Nucleus accumbens (tissue), 56 donors: ENCODE results near the gene KRTAP10-4.
"Not testable (repeated sequence)": the region's sequence is repeated elsewhere in the genome, so short reads cannot be mapped to it uniquely, and the experiment has no call there.

Experiments used
- DNase-seq, 56 donors: peaks; one replicate each; lab custom pipeline; 2025; lab: John Stamatoyannopoulos, UW

The KRTAP10-4 gene, protein sequence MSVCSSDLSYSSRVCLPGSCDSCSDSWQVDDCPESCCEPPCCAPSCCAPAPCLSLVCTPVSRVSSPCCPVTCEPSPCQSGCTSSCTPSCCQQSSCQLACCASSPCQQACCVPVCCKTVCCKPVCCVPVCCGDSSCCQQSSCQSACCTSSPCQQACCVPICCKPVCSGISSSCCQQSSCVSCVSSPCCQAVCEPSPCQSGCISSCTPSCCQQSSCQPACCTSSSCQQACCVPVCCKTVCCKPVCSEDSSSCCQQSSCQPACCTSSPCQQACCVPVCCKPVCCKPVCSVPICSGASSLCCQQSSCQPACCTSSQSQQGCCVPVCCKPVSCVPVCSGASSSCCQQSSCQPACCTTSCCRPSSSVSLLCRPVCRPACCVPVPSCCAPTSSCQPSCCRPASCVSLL

GRCh38 chr21:44573630-44574456 lies at the start of gene KRTAP10-4:
TSS of gene KRTAP10-4 (plus strand) at chr21:44573729. CDS start at chr21:44573759, 30 bp downstream.
- not testable (repeated sequence) for DNase-seq

- DNase-seq, result no peak
These were observed 48.8 kb upstream of the KRTAP10-4 start for GRCh38 chr21:44524414-44525371.

DNA sequence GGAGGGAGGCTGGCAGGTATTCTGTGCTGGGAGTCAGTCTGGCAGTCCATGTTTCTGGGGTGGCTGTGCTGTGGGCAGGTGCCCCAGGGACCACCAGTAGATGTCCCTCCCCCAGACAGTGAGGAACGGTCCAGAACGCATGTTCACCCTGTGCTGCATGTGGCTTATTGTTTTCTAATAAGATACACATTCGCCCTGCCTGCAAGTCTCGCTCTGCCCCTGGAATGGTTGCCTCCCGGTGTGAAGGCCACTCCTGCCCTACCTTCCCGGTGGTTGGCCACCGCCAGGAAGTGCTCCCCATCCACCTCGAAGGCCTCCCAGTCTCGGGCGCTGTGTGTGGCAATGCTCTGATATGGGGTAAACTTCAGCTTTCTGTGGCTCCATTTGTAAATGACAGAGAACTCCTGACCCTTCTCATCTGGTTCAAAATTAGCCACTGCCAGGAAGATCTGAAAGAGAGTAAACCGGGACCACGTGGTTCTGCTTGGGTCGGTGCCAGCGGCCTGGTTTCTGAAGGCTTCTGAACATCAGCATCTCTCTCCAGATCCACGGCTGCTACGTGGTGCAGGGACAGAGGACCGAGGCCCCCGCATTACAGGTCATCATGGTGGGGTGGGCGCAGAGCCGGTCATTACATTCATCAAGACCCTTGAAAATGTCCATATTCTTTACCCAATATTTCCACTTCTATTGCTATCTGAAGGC lies 48.0 kb upstream of the KRTAP10-4 start:
- no peak for DNase-seq

DNA sequence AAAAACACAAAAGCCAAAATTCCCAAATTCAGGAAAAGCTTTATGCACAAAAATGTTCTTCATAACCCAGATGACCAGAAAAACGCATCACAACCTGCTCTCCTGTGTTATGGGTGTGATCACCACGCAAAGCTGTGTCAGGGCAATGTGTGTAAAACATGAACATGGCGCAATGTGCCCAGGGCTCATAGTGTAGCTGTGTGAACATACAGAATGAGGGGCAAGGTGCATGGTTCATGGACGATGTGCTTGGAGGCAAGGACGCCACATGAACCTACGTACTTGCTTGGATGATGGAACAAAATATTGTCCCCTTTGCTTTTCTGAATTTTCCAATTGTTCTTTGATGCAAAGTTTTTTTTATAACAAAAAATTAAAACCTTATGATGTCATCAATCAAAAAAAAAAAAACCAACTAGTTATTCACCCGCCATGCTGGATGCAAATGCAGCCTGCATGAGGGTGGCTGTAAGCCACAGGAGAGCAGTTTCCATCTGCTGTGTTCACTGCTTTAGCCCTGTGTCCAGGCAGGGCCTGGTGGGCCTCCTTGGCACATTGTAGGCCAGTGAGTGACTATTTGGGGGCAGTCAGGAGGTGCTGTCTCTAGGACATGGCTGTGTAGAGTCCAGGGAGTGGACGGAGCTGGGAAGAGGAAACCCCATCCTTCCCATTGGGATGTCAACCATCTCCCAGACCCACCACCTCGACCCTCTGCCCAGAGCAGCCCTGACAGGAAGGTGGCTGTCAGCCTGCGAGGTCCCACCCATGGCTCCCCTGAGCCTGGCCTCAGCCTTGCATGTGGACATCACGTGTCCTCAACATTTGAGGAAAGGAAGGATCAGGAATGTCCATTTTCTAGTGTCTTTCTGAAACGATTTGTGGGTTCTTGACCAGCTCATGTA lies 47.2 kb upstream of the KRTAP10-4 start:
- DNase-seq, result no peak

DNA sequence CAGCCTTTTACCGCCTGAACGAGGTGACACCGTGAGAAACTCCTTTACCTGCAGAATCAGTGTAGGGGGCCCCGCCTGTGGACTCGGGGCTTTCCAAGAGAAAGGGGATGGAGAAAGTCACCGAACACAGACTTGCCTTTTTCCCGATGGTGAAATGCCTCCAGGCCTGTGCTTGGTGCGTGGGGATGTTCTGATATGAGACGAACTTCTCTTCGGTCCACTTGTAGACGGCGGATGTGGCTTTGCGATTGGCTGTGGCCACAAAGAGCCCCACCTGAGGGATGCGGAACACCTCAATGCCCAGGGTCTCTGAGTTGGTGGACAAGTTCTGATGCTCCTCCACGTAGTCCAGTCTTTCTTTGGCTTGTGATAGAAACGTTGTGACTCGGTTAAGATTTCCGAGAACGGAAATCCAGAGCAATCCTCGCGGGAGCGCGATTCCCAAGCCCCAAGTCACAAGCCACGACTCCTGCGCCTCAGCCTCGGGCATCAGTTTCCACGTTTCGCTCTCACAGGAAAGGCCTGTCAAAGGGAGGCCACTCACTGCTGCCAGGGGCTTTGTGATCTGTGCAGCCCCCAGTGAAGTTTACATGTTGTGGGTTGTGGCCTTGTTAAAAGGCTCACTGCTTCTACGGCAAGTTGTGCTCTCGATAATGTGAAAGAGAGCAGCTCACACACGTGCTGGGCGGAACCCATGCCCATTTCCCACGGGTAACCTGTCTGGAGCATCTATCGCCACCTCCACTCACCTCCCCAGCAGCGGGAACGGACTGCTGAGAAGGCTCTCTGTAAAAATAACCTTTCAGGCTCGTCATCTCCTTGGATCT lies 46.2 kb upstream of the KRTAP10-4 start:
- DNase-seq, result no peak

- no peak for DNase-seq
These were observed 45.4 kb upstream of the KRTAP10-4 start for GRCh38 chr21:44527983-44528633.

GRCh38 chr21:44528634-44528995 lies 44.9 kb upstream of the KRTAP10-4 start:
- no peak for DNase-seq

GRCh38 chr21:44529011-44529421 lies 44.5 kb upstream of the KRTAP10-4 start:
- DNase-seq, result no peak

DNA sequence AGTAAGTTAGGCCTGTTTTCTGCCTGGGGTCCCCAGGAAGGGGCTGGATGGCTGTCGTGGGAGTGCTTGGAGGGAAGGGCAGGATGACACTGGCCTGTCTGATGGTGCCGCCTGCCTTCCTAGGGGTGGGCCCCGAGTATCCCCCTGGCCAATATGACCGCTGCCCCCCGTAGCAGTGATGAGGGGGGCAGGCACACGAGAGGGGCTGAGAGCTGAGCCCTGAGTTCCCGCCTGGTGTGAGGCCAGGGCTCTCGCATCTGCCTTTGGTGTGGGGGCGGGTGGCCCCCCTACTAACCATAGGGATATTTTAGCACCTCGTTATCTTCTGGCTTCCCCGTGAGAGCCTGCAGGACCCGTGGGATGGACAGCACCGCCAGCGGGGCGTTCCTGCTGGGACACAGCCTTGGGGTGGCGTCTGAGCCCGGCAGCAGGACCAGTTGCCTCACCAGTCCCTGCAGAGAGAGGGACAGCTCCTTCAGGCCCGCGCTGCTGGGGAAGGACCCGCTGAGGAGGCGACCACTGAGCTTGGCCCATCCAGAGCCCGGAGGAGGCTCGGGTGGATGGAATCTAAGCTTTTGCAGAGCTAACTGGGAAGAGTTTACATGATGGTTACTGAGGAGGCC lies 43.9 kb upstream of the KRTAP10-4 start:
- no peak for DNase-seq

- DNase-seq, result no peak
These were observed 43.2 kb upstream of the KRTAP10-4 start for GRCh38 chr21:44530221-44530902.

GRCh38 chr21:44530903-44531605 lies 42.5 kb upstream of the KRTAP10-4 start:
- DNase-seq, result no peak

GRCh38 chr21:44531606-44532564 lies 41.6 kb upstream of the KRTAP10-4 start:
- DNase-seq, result no peak

- no peak for DNase-seq
These were observed 40.8 kb upstream of the KRTAP10-4 start for GRCh38 chr21:44532712-44533111.

GRCh38 chr21:44533121-44533890 lies 40.2 kb upstream of the KRTAP10-4 start:
- no peak for DNase-seq
